Stimulated activated CD8-positive, alpha-beta memory T cell treated with anti-CD3 and anti-CD28 coated beads, Interleukin-15, amount 100 ng/mL, for 4 hours (primary cell): ENCODE results near the gene ASB7.

ENCODE experiments used
- DNase-seq, 2 donors: peaks; one replicate each; pipeline ENCODE4 v3.0.0-alpha.2; 2020; ENCODE audit warnings: low read depth in 2 of 2

ASB7 gene

DNA sequence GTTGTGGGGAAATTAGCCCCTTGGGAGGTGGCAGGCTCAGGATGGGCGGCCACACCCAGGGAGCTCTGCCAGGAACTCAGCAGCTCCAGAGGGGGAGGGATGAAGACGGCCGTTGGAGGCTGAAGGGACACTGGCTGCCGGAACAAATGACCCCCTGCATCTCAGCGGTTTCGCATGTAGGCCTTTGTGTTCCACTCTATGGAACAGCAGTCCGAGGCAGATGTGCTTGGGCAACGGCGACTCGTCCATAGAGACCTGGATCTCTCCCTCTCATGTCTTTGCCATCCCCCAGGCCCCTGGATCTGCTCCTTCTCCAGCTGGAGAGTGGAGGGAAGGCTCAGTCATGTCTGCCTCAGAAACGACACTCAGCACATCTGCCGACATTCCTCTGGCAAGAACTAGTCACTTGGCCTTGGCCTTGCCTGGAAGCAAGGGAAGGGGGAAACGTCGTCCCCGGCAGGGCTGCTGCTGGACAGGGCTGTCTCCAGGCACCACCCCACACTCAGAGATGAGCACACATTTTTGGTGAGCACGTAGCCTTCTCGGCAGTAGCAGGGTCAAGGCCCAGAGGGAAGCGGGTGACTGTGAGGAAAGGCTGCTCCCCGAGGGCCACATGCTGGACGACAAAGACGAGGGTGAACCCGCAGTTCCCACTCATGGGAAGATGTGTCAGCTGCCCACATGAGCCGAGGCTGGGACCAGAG, 83.8 kb downstream of the ASB7 start:
- no peak for DNase-seq

DNA sequence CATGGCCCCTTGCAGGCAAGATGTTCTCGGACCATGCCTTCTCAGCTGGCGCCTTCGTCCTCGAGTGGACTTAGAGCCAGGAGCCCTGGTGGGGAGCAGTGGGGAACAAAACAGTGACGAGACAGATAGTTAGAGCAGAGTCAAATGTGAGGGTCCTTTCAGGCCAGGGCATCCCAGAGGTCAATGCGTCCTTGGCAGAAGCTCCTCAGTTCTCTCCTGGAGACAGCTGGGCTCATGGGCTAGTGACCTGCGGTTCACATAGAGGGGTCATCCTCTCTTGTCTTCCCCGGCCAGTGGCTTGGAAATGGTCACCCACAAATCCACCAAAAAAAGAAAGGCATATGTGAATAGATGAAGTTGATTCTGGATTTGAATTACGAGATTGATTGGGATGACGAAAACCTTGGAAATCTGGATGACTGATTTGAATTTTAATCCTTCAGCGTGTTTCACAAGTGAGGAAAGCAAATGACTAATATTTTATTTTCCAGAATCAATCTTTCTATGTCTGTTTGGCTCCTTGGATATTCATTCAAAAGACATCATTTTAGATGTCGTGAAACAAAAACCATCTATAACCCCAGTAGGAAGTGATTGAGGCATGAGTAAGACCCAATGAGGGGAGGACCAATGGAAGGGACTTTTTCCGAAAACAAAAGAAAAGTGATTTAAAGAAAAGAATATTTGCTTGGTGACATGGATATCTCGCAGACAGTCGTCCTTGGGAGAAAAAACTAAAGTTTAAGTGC, 84.5 kb downstream of the ASB7 start:
- DNase-seq = no peak

DNA sequence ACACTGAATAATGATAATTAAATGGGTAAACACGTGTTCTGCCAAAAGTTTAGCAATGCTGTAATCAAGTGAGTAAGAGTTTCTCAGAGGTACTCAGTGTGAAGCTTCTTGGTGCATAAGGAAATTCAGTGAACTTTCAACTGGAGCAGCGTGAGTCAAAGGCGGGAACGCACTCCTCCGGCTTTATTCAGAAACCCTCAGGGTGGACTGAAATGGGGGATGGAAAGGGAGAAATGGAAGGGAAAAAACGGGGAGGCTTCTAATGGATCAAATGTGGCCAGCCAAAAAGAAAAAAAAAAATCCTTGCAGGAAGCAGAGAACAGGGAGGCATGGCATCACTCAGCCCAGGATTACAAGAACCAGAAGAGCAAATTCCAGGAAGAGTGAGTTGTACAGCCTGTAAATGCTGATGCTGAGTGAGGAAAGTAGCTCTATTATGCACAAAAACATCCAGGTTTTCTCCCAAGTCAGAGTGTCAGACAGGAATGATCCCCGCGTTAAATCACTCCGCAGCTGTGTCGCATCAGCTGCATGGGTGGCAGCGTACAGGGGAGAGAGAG, 85.3 kb downstream of the ASB7 start:
- DNase-seq = no peak

DNA sequence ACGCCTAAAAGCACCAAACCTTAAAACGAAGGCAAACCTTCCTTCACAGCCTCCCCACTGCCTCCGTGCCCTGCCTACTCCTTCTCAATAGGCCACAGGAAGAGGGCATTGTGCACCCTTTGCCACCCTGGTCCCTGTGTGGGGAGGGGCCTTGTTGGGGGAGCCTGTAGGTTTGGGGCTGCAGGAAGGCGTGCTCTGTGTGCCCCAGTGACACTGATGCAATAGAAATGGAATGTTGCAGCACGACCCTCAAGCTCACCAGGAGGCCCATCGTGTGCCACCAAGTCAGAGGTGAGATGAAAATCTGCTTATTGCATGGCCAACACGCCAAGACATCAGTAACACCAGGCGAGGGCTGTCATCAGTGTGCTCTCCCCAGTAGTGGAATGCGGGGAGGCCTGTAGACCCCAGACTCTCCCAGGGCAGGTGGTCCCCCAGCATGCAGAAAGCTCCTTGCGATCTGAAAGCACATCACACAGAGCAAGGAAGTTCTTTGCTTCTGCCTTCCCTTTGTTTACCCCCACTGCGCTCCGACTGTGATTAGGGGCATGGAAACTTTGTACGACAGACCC, 86.2 kb downstream of the ASB7 start:
- DNase-seq = no peak

DNA sequence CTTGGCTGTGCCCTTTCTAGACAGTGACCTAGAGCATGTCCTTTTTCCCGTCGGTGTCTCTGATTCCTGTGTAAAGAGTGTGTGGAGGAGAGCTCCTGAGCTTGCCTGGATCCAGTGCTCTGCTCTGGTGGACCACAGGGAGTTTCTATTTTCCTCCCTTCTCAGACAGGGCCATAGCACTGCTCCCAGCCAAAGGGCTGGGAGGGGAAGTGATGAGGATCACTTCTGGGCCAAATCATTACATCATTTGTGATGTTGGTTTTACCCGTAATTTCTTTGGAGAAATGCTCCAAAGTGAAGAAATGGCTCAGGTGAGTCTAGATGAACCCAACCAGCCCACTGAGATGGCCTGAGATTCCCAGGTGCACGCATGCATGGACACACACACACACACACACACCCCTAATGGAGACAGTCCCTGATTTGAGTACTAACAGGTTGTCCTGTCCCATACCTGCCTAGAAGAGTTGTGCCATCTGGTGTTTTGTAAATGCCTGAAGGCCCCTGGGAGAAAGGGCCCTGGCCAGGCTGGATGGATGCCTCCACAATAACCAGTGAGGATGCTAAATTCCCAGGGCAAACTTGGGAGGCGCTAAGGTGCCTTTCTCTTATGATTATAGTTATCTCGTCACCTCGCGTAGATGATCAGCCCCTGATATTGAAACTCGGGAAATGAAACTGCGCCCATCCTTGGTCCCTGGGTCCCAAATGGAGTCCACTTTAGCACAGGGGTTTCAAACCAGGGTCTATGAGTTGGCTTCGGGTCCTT, 86.9 kb downstream of the ASB7 start:
- DNase-seq = no peak

DNA sequence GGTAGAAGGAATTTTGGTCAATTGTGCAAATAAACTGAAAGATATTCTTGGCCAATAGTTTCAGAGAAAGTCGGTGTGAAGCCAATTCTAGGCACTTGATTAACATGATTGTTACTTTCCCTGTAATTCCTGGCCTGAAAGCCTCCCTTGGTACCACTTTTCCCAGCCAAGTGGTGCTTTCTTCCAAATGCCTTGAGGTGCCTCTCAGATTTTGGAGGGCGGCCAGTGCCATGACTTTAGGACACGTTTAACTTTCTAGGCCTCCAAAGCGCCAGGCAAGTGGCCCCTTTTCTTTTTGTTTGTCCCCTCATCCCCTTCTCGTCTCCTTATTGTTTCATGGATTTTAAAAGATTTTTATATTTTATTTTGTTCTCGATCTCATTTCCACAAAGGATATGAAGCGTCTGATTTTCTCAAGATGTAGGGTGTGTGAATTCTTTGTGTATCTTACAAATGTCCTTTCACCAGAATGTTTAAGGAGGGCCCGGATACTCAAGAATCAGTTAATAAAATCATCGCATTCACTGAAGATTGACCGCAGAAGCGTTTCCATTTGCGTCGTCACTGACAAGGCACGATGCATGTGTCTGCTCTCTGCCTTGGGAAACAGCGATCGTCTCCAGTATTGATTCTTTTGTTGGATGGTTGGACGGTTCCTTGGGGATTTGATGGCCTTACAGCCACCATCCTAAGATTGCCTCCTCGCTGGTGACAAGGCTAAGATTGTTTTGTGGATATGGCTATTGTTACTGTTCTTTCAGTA, 87.8 kb downstream of the ASB7 start:
- DNase-seq = no peak

DNA sequence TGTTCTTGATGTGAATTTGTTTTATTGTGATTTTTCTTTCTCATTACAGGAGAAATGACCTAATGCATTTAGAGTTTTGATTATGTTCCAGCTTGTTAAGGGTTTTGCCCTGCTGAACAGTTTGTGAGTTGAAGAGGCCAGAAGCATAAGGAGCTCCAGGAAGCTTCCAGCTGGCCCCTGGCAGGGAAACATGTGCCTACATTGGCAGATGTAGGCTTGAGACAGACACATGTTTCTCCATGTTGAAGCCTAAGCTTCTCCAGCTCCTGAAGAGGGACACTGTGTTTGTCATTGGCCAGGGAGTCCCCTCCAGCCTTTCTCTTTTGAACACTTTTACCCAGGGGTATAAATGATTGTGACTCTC, 88.4 kb downstream of the ASB7 start:
- DNase-seq = no peak

DNA sequence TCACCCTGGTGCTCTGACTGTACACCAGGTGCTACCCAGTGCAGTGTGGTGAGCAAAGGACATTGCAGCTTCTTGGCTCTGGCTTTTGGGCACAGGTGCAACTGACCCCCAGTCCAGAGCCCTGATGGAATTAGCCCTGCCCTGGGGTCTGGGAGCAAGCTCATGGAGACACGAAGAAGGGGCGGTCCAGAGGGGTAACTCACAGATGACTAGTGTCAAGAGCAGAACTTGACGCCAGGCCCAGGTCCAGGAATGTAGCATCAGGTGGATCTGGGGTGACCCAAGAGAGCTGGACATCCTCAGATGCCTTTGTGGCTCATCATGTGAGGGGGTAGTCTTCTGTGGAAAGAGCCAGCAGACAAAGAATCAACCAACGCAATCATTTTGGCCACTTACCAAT, 88.9 kb downstream of the ASB7 start:
- no peak for DNase-seq

DNA sequence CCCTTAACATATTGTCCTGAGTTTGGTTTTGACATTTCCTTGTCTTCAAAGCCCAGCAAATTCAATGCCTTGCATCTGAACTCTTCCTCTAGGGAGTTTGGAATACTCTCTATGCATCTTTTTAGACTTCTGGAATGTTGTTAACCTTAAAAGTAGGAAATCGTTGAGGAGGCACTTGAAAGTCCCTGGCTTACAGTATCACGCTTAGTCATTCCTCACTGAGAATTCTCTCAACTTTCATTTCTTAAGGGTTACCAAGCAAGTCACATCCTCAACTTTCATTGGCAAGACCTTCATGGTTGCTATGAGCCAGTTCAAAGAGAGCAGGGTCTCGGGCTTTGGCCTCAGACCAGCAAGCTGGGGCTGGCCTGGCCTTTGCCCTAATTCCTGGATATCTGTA, 89.9 kb downstream of the ASB7 start:
- no peak for DNase-seq

DNA sequence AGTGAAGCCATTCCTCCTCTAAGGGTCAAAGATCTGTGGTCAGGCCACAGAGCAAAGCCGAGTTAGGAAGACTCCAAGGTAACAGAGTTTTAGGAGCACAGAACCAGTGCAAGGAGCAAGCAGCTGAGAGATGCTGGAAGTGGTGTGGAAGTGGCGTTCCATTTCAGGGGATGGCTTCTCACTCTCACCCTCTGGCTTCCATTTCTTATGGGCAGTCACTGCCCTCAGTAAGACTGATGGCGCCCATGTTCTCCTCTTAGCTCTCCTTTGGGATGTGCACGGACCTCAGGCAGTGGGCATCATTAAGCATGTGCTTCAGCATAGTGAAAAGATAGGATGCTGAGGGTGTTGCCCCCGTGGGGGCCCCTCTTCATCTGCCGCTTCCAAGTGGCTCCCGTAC, 90.3 kb downstream of the ASB7 start:
- no peak for DNase-seq

DNA sequence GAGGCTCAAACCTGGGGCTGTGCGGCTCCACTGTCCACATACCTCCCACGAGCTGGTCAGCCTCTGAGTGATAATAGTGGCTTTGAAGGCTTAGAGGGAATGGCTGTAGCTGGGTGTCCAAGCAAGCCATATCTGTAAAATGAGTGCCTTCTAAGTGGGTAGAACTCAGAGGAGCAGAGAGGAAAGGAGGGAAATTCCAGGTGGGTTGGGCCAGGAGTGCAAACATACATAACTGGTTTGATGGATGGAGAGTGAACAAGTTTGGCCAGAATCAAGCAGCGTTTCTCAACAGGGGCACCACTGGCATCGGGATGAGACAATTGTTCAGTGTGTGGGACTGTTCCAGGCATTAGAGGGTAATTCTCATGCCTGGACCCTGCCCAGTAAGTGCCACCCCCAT, 91.1 kb downstream of the ASB7 start:
- DNase-seq = no peak

DNA sequence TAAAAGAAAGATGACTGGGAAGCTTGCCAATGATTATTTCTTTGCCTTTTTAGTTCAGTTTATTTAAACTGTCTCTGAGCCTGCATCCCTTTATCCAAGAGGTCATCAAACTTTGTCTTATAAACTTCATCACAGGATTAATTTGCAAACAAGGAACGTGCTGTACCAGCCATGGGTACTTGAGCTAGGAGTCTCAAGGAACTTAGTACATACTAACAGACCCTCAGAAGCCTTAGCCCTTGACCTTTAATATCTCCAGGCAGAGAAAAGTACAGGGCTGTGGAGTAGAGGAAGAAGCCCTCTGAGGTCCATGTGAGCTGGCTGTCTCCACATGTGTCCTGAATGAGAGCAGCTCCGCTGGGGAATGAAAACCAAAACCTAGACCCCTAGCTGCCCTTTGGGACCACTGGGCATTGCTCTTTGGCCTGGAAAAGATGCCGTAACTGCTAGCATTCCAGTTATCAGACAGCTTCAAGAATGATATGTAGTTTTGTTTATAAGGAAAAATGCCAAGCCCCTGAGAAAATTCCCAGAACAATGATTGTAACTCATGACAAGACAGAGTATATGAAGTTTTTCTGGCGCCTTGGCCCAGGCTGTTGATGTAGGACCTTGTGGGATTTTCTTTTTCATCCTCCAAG, 92.1 kb downstream of the ASB7 start:
- no peak for DNase-seq

DNA sequence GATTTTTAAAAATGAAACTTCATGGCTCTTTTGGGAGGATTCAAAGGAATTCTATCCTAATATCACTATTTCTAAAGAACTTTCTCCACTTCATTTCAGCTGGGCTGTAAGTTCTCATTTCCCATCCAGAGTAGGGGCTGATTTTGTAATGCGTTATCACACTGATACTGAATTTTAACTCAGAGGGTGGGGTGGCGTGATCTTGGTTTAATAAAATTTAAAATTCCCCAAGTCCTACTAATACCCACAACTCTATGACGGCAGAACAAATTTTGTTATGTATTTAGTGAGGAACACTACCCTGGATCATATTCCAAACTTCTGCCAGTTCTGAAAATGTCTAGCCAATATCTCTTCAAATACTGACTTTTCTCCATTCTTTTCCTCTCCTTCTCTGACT, 92.7 kb downstream of the ASB7 start:
- DNase-seq = no peak

DNA sequence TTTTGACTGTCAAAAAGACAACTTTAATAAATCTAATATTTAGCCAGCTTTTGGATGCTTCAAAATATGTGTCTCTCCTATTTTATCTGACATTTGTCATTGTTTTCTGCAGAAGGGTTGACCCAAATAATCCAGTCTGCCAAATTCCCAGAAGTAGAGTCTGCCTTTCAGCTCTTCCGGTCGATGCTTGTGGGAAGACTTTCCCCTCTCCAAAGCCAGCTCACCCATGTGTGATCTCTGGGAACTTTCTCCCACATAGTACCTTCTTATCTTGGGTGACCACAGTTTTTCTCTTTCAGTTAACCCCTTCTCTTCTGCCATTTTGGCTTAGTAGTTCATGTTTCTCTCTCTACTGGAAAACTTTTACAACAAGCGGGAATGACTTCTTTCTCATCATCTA, 94.1 kb downstream of the ASB7 start:
- no peak for DNase-seq
